ENCODE data around the gene NEURL1.
"Not testable (repeated sequence)": the region's sequence is repeated elsewhere in the genome, so short reads cannot be mapped to it uniquely, and the experiment has no call there.

Gene NEURL1

DNA sequence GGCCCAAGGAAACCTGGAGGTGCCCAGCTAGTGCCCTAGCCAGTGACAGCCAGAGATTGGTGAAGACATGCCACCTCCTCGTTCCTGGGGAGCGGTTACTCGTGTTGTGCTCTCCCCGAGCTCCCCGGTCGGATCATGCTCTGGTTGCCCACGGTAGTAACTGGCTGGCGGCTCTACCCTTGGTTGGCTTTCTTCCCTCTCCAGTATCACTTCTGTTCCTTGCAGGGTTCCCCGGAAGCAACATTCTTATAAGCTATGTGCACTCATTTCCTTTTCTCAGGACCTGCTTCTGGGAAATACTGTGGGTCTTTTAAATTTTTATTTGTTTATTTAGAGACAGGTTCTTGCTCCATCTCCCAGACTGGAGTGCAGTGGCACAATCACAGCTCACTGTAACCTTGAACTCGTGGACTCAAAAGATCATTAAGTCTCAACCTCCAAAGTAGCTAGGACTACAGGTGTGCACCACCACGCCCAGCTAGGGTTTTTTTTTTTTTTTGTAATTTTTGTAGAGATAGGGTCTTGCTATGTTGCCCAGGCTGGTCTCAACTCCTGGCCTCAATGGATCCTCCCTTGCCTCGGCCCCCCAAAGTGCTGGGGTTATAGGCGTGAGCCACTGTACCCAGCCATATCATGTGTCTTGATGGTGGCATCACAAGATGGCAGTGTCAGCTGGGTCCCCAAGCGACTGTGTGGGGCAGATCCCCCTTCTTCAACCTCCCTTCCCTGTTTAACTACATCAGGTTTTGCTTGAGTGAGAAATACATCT, 27.9 kb upstream of the NEURL1 start:
- no peak for DNase-seq

DNA sequence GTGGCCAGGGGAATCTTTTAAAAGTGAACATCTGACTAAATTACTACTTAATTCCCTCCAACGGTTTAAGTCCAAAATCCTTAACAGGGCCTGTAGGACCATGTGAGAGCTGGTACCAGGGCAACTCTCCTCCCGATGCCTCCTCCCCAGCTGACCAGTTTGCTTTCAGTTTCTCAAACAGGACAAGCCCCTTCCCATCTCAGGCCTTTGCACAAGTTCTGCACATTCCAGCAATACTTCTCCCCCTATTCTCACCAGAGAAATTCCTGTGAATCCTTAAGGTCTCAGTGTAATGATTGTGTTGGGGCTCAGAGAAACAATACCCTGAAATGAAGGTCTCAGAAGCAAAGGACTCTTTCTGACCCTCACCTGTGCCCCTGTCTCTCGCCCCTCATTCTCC, 26.8 kb upstream of the NEURL1 start:
- DNase-seq = peak; percentile 40

DNA sequence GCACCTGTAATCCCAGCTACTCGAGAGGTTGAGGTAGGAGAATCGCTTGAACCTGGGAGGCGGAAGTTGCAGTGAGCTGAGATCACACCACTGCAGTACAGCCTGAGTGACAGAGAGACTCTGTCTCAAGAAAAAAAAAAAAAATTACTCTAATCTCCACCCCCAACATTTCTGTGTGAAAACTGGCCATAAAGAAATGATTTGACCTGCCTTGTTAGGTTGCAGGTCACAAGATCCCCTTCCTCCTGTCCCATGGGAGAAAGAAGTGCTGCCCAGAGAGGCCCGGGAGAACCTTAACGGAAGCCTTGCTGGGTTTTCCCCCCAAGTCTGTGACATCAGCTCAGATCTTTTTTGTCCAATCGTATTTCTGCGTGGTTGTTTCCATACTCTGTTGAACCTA, 26.1 kb upstream of the NEURL1 start:
- DNase-seq = no peak

DNA sequence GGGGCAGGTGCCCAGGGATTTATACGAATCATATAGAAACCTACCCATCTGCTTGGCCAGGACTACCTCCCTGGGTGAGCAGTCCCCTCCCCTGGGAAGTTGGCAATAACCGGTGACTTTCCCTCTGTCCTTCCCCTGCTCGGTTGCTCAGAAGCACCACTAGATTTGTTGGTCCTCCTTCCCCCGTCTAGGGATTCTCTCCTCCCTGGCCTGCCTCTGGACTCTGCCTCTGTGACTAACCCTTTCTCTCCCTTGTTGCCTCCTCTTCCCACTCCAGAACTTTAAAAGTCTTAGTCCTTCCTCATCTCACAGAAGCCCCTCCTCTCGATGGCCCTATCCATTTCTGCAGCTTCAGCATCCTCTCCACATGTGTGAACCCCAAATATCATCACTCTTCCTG, 24.3 kb upstream of the NEURL1 start:
- DNase-seq = no peak

DNA sequence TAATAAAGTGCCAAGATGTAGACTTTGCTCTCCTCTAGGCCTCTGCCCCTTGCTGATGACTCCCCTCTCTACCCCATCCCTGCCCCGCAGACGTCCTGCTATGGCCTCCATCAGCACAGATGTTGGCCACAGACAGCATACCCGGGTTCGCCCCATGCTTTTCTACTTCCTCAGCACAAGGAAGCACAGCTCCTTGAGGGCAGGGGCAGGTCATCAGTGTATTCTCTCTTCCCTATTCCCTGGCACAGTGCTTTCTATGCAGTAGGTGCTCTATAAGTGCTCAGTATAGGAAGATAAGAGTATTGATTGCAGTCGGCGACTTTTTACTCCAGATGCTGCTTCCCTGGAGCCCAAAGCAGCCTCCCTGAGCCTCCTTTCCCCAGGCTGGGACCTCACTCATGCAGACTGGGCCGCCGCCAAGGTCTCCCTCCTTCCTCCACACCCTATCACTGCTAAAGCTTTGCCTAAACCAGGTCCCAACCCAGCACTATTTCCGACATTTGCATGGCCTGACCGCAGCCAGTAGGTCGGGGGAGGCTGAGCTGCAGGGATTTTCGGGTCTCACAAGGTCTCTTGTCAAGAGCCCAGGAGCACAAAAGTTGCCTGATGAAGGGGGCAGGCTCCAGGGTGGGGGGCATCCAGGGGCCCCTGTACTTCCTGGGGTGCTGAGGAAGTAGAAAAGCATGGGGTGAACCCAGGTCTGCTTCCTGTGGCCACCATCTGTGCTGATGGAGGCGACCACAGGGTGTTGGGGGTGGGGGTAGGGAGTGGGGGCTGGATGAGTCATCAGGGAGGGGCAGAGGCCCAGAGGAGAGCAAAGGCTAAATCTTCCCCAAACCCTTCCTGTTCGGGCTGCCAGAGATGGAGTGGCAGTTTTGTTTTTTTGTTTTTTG, 22.5 kb upstream of the NEURL1 start:
- DNase-seq = peak; percentile 41

DNA sequence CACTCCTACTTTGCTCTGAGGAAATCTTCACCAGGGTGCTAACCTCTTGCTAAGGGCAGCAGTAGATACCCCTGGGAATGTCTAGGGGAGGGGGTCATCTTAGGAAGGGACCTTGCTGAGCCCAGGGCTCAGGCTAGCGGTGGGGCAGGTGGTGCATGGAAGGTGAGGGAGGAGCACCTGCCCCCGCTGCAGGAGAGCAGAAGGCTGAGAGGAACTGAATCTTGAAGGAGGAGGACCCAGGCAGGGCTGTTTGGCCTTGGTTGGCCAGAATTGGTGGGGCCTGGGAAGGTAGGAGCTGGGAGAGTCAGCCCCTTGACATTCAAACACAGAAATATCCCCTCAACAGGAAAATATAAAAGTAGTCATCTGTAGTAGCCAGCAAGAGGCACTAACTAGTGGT, 21.5 kb upstream of the NEURL1 start:
- no peak for DNase-seq

DNA sequence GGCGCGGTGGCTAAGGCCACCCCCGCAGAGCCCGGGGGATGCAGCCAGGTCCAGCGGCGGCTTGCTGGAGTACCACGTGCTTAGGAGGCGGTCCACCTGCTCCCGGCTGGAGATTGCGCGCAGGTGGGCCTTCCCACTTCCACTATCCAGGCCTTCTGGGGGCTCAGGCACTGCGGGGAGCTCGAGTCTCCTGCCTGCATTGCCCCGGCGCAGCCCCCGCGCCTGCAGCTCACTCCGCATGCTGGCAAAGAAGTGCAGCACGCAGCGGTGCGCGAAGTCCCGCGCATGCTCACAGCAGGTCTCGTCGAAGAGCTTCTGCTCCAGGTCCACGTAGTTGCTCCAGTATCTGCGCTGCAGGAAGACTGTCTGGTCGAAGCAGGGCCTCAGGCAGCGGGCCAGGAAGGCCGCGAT, 20.2 kb upstream of the NEURL1 start:
- no peak for DNase-seq

DNA sequence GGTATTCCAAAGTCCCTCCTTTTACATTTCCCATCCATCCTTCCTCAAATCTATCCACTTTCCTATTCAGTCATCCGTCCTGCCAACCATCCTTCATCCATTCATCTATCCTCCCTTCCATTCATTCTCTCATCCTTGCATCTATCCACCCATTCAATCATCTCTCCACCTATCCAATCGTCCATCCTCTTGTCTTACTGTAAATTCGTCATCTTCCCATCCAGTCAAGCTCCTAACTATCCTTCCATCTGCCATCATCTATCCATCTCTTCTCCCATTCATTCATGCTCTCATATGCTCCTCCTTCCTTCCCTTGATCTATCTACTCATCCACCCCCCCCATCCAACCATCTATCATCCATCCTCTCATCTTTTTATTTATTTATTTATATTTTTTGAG, 19.4 kb upstream of the NEURL1 start:
- no peak for DNase-seq

DNA sequence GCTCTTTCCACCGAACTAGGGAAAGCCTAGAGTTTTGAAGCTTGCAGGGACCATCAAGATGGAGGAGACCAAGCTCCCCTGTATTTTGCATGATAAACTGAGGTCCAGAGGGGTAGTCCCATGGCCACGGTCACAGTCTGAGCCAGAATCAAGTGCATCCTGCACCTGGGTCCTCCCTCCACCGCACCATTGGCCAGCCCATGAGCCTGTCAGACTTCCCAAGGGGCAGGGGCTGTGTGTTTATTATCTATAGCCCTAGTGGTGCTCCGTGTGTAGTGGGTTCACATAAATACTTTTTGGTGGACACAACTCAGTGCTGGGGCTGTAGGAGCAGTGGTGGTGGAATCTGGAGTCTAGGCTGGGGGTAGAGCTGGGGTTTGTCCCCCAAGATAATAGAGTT, 18.1 kb upstream of the NEURL1 start:
- DNase-seq = no peak

DNA sequence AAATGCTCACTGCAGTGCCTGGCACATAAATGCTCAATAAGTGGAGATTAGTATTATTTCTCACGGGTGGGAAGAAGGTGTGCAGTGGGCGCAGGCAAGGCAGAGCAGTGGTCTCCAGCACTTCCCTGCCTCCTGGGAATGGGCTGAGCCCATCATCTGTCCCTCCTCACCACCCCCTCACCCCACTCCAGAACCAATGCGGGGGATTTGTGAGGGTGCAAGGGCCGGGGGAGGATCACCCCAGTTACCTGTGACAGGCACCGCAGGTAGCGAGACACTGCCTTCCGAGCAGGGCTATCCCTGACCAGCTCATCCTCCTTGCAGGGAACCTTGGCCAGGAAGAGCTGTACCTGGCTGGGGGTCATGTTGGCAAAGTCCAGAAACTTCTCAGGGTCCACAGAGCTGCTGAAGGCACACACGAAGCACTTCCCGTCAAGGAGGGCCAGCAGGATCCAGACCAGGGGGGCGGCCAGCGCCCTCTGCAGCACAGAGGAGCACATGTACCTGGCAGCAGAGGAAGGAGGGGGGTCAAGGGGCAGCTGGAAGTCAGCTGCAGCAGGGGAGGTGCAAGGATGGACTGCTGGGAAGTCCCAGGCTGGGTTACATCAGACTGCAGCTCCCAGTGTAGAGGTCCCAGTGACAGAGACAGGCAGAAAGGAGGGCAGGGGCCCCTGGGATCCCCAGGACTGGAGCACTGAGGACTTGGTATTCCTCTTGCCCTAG, 17.3 kb upstream of the NEURL1 start:
- no peak for DNase-seq

DNA sequence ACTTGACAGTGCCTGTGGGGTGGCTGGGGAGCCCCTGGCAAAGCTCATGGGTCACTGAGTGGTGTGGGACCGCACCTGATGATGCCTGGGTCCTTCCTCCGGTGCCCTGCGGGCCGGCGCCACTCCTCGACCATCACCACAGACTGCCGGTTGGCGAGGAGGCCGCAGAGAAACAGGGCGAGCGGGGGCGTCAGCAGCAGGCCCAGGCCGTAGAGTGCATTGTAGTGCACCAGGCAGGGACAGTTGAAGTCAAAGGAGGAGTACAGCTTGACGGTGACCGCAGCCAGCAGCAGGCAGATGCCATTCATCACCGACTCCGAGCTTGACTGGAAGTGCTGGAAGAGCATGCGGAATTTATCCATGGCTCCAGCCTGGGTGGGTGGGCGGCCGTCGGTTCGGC, 14.8 kb upstream of the NEURL1 start:
- no peak for DNase-seq

DNA sequence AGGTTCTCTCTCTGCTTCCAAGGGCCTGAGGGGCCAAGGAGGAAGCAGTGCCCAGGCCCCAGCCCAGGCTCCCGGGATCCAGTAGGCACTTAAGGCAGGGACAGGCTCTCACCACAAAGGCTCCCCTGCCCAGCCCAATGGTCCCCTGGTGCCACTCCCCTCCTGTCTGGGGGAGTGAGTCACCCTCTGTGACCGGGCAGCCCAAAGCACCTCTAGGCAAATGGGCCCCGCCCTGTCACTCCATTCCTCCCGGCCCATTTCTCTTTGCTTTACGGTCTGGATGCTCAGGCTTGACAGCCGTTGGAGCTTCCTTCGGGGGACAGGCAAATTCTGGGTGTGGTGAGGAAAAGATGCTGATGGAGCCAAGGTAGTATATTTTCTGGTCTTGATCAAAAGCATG, 14.4 kb upstream of the NEURL1 start, which contains the start of gene CALHM3:
TSS of gene CALHM3 (minus strand) at position 106 of the 400 bp plus-strand sequence. CDS start 208 bp downstream, outside the sequence.
- DNase-seq = no peak

DNA sequence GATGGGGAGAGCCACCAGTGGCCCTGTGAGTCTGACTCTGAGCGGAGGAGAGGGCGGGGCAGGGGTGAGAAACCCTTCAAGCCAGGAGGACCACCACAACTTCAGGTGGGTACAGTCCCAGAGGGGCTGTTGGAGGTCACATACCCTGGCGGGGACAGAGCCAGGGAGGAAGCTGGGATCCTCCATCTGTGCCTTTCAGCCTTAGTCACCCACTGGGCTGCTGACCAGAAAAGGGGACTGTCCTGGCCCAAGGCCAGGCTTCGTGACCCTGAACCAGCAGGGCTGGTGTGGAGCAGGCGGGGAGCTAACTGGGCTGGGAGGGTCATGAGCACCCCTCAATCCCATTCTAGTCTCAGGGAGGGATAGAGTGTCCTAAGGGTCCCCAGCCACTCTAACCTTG, 13.0 kb upstream of the NEURL1 start:
- no peak for DNase-seq

DNA sequence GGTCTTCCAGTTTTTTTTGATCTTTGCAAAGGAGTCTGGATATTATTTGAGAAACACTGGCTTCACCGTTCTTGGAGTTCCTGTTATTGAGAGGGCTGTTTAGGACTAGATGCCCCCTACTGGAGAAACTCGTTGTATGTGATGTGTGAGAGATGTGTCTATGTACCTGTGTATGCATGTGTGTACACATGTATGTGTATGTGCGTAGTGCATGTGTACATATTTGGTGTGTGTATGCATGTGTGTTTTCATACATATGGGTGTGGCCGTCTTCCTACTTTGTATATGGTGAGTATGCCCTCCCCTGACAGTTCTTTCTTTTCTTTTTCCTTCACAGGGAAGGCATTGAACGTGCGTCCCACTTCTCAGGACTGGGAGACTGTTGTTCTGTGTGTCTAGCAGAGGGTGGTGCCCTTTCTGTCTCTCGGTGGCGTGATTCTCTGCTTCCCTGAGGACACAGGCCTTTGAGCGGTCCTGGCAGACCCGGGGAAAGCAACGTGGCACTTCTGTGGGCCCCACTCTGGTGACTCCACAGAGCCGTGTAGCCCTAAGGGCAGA, 11.5 kb upstream of the NEURL1 start:
- peak; percentile 67 for DNase-seq

DNA sequence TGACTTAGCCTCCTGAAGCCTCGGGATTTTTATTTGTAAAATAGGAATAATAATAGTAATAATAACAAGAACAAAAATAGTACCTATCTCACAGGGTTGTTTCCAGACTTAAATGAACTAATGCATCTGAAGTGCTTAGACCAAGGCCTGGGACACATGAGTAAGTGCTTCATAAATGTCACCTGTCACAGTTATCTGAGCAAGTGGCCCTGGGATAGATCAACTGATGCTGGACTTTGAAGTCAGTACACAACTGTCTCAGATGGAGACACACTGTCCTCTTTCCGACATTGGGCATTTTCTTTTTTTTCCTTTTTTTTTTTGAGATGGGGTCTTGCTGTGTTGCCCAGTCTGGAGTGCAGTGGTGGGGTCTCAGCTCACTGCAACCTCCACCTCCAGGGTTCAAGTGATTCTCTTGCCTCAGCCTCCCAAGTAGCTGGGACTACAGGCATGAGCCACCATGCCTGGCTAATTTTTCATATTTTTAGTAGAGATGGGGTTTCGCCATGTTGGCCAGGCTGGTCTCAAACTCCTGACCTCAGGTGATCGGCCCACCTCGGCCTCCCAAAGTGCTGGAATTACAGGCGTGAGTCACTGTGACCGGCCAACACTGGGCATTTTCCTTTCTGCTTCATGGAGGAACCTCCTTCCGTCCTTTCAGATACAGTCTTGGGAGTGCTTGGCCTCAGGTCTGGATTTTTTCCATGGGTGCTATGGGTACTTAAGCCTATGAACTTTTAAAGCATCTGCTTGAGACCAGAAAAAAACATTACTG, 6.7 kb upstream of the NEURL1 start:
- not testable (repeated sequence) for DNase-seq

DNA sequence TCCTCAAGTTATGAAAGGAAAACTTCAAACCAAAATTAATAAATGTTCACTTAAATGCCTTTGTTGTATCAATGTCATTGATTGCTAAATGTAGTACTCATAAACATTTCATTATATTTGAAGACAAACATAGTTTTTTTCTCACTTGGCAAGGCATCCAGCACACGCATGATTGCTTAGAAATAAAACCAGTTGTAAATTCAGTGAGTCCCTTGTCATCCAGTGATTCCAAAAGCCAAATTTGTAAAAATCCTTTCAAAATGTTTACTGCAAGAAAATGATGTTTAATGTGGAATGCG, 6.1 kb upstream of the NEURL1 start:
- no peak for DNase-seq

DNA sequence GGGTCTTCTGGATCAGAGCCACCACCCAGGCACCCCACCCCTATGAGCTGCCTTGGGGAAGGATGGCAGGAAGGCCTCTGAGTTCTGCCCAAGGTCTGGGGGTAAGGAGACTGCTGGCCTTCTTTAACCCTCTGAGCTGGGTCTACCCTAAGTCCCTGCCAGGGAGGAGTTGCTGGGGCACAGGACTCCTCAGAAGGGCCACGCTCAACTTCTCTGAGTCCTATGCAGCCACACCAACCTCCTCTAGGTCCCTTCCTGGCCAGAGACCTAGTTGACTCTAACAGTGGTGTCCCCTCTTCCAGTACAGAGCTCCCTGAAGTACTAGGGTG, 2.6 kb upstream of the NEURL1 start:
- no peak for DNase-seq

DNA sequence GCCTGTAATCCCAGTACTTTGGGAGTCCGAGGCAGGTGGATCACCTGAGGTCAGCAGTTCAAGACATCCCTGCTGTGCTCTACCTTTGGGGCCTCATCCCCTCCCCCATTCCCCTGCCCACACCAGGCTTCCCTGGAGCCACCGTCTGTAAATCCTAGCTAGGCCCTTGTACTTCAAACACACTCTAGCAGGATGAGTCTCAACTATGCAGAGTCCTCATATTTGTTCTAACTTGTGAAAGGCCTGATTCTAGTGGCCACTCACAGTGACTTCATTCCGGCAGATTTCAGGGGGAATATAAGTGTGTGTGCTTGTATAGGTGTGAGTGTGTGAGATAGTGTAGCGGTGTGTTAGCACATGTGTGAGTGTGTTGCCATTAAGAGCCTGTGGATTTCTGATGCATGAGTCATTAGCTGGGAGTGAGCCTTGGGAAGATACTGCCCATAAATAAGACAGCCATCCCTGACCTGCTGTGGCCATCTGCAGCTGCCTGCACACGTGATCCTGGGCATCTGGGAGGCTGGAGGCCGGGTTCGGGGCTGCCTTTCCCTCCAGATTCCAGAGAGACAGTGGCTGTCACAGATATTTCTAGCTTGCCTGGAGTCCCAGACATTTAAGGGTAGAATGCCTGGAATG, 1.7 kb upstream of the NEURL1 start:
- DNase-seq = peak; percentile 95

DNA sequence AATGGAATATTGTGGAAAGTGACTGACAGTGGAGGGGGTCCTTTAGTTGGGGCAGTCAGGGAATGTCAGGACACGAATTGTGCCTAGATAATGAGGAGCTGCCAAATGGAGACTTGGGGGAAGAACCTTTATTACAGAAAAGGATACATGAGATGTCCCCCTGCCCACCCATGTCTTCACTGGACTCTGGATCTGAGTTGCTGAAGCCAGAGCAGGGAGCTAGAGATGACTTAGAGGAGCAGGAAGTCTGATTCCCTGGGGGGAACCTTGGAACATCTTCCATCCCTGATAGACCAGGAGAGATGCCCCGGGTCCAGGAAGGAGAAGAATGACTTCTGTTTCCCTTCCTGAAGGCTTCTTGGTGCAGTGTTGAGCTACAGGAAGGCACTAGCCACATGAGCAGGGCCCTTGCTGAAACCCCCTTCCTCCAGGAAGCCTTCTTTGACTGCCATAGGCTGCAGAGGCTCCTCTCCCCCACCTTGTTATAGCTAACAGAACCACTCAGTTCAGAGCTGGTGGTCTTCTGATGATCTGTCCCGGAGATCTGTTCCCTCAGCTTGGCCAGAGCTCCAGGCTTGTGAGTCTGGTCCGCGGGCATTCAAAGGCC, 747 bp upstream of the NEURL1 start:
- DNase-seq = no peak

DNA sequence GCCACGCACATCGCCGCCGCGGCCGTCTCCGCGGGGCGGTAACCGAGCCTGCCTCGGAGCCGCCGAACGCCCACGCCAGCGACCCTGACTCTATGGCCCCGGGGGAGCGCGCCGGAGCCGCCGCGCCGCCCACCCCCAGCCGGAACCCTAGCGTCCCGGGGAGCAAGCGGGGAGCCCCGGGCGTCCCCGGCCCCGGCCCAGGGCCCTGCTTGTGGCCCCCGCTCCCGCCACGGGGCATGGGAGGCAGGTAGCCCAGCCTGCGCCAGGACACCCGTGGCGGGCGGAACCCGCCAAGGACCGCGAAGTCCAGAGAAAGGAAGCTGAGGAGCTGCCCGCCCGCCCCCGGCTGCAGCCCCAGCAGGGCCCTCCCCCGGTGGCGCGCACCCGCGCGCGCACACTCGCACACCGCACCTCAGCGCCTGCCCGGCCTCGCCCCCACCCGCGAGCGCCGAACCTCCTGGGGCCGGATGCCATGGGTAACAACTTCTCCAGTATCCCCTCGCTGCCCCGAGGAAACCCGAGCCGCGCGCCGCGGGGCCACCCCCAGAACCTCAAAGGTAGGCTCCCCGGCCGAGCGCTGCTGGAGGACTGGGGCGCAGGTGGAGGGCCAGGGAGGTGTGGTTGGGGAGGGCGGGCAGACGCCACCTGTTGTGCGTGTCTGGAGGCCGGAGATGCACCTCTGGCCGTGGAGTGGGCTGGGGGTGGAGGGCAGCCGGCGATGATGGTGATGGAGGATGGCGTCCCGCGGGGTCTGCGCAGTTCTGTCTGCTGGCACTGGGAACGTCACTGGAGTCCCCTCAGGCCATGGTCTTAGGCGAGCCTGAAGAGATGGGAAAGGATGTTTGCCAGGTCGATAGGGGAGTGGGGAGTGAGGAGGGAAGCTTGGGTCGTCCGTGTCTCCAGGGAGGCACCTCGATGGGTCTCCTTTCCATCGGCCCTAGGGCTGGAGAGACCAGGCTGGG, 692 bp downstream of the NEURL1 start:
- no peak for DNase-seq

DNA sequence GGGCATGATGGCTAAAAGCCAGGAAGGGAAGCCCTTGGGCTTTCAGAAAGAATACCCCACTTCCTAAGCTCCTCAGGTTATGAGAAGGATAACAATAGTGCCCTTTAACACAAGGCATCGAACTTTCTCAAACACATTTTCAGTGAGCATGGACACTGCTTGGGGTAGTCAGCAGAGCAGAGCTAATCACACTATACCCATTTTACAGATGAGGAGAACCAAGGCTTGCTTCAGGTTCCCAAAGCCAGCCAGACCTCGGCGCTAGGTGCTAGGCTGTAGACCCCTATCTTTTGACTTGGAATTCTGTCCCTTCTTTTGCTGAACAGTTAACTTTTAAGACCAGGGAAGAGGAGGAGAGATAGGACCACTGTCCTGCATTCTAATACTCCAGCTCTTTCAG, 1.8 kb downstream of the NEURL1 start:
- DNase-seq = no peak

All from fibroblast of upper back skin (primary cell).